B cell (primary cell): ENCODE measurements around the gene MEIOB. TPM values are rescaled to one million over a fixed set of nuclear protein-coding genes. Genes with fewer than 3 reads are reported as not detected.

Source experiments
- ATAC-seq: fragments of 200-7000 bp; cut with Tn5 transposase; one replicate; pipeline ENCODE4 v1.10.0; 2021; ENCODE audit warnings: low read depth, mild to moderate bottlenecking, moderate number of reproducible peaks, moderate library complexity
- CTCF ChIA-PET: fragments of 350-600 bp; sonication (Branson Sonifier 250); formaldehyde crosslinking; loops from one replicate; lab custom pipeline; 2021; ENCODE audit warnings: antibody characterized with exemption, inconsistent platforms; lab: Charles Lee
- POLR2A ChIA-PET: fragments of 350-600 bp; sonication (Branson Sonifier 250); formaldehyde crosslinking; loops from one replicate; lab custom pipeline; 2021; ENCODE audit warnings: antibody characterized with exemption; lab: Charles Lee
- DNase-seq: peaks from one replicate; pipeline ENCODE4 v3.0.0; 2013
- H2AFZ ChIP-seq: 2 replicates; pipeline ENCODE4 v1.6.1; 2012; ENCODE audit warnings: mild to moderate bottlenecking, low read depth, low read length; ENCODE audit not compliant: insufficient read depth, poor library complexity, severe bottlenecking
- H3K27ac ChIP-seq, 2 donors: 1 replicate in 1 of 2; 2 replicates in 1 of 2; pipeline ENCODE4 v1.5.1; 2012 to 2013; ENCODE audit warnings: low read length in 2 of 2, mild to moderate bottlenecking in 2 of 2, moderate library complexity in 1 of 2
- H3K27me3 ChIP-seq, 4 experiments: fragments of 200-600 bp in 1 of 4; sonication (generic) in 1 of 4; replicated peaks in 1 of 4; 1 replicate in 2 of 4; 2 replicates in 2 of 4; pipeline versions ENCODE4 v1.6.1 to v1.7.0; 2013 to 2016; ENCODE audit warnings: low read length in 3 of 4, mild to moderate bottlenecking in 2 of 4, mixed read lengths in 1 of 4, moderate library complexity in 1 of 4; ENCODE audit not compliant: insufficient read depth in 4 of 4, control insufficient read depth in 3 of 4; ENCODE audit errors: control extremely low read depth in 1 of 4
- H3K36me3 ChIP-seq, 2 experiments: replicated peaks in 1 of 2; 1 replicate in 1 of 2; 2 replicates in 1 of 2; pipeline versions ENCODE4 v1.6.1 to v1.7.1; 2013; ENCODE audit warnings: low read length in 1 of 2; ENCODE audit not compliant: insufficient read depth in 2 of 2, control insufficient read depth in 1 of 2; ENCODE audit errors: control extremely low read depth in 1 of 2, extremely low read depth in 1 of 2
- H3K4me1 ChIP-seq, 2 donors: fragments of 200-600 bp in 1 of 2; sonication (generic) in 1 of 2; 1 replicate in 1 of 2; 2 replicates in 1 of 2; pipeline versions ENCODE4 v1.5.1 to v1.6.1; 2013 to 2017; ENCODE audit warnings: low read length in 2 of 2; ENCODE audit not compliant: control insufficient read depth in 2 of 2, insufficient read depth in 2 of 2
- H3K4me2 ChIP-seq: replicated peaks from 2 replicates; pipeline ENCODE3; 2012; ENCODE audit warnings: mild to moderate bottlenecking, low read depth, low read length; ENCODE audit not compliant: poor library complexity, severe bottlenecking
- H3K4me3 ChIP-seq, 5 experiments: fragments of 200-600 bp in 1 of 5; sonication (generic) in 1 of 5; 1 replicate in 3 of 5; 2 replicates in 2 of 5; pipeline versions ENCODE4 v1.5.1 to v1.7.0; 2011 to 2016; ENCODE audit warnings: low read length in 4 of 5, mild to moderate bottlenecking in 4 of 5, low read depth in 2 of 5, control low read depth in 1 of 5, moderate library complexity in 1 of 5; ENCODE audit not compliant: insufficient read depth in 1 of 5; ENCODE audit errors: control extremely low read depth in 1 of 5, extremely low read depth in 1 of 5
- H3K79me2 ChIP-seq: fragments of 200-600 bp; sonication (generic); one replicate; pipeline ENCODE4 v1.6.0; 2016; ENCODE audit warnings: low read length; ENCODE audit not compliant: control insufficient read depth, insufficient read depth
- H3K9ac ChIP-seq: fragments of 200-600 bp; sonication (generic); 2 replicates; pipeline ENCODE4 v1.6.1; 2017; ENCODE audit warnings: mild to moderate bottlenecking, low read length, moderate library complexity
- H3K9me3 ChIP-seq, 3 donors: one replicate each; pipeline versions ENCODE4 v1.6.1 to v1.7.1; 2013; ENCODE audit warnings: low read length in 2 of 3; ENCODE audit not compliant: control insufficient read depth in 2 of 3, insufficient read depth in 1 of 3; ENCODE audit errors: control extremely low read depth in 1 of 3
- H4K20me1 ChIP-seq: 2 replicates; pipeline ENCODE4 v1.6.0; 2012; ENCODE audit warnings: mild to moderate bottlenecking, low read length; ENCODE audit not compliant: insufficient read depth, control insufficient read depth, poor library complexity, severe bottlenecking
- H3K27ac Mint-ChIP-seq: one replicate; pipeline ENCODE4 v1.8.0; 2021; ENCODE audit warnings: mixed read lengths
- H3K27me3 Mint-ChIP-seq: one replicate; pipeline ENCODE4 v1.8.0; 2021; ENCODE audit warnings: mixed read lengths
- H3K4me1 Mint-ChIP-seq: one replicate; pipeline ENCODE4 v1.8.0; 2021; ENCODE audit warnings: mixed read lengths
- H3K4me3 Mint-ChIP-seq: one replicate; pipeline ENCODE4 v1.8.0; 2021; ENCODE audit warnings: mixed read lengths
- H3K9me3 Mint-ChIP-seq: one replicate; pipeline ENCODE4 v1.8.0; 2022; ENCODE audit warnings: mixed read lengths; ENCODE audit not compliant: insufficient read depth
- EZH2 ChIP-seq: IDR thresholded peaks from 2 replicates; pipeline ENCODE4 v1.6.1; 2012; ENCODE audit warnings: borderline replicate concordance, low read depth, mild to moderate bottlenecking, moderate library complexity, low read length; ENCODE audit not compliant: insufficient read depth, poor library complexity, severe bottlenecking
- WGBS: methylation state at CpG from one replicate; pipeline ENCODE4 v1.1.5; 2013; ENCODE audit warnings: missing lambda C conversion rate; ENCODE audit not compliant: insufficient coverage; 5-methylcytosine and 5-hydroxymethylcytosine counted together
- intact Hi-C: fragments of 100-400 bp; cut with micrococcal nuclease; formaldehyde crosslinking; loops from one replicate; pipeline ENCODE4 v1.10.0; 2022
- polyA plus RNA-seq: library from polyadenylated mRNA; depleted of rRNA; stranded (reverse); fragments of >200 nt; gene quantifications from 2 replicates; pipeline ENCODE4 v1.2.3, GENCODE V29; 2012
- total RNA-seq, 2 donors: library from RNA; stranded (reverse); fragments of 120-200 nt in 1 of 2; gene quantifications; 1 replicate in 1 of 2; 2 replicates in 1 of 2; pipeline versions ENCODE4 v1.2.3 to v1.2.4, GENCODE V29; 2013 to 2022
- TF ChIP-seq, protein P1 (sequence below): fragments of 200-600 bp; IDR thresholded peaks from one replicate; pipeline ENCODE4 v1.8.0; 2022; ENCODE audit warnings: antibody characterized with exemption, mild to moderate bottlenecking

MEIOB gene
- total and polyA plus RNA-seq, 2 donors (not counting 1 experiment from before 2014, with no cell fraction given): not detected

DNA sequence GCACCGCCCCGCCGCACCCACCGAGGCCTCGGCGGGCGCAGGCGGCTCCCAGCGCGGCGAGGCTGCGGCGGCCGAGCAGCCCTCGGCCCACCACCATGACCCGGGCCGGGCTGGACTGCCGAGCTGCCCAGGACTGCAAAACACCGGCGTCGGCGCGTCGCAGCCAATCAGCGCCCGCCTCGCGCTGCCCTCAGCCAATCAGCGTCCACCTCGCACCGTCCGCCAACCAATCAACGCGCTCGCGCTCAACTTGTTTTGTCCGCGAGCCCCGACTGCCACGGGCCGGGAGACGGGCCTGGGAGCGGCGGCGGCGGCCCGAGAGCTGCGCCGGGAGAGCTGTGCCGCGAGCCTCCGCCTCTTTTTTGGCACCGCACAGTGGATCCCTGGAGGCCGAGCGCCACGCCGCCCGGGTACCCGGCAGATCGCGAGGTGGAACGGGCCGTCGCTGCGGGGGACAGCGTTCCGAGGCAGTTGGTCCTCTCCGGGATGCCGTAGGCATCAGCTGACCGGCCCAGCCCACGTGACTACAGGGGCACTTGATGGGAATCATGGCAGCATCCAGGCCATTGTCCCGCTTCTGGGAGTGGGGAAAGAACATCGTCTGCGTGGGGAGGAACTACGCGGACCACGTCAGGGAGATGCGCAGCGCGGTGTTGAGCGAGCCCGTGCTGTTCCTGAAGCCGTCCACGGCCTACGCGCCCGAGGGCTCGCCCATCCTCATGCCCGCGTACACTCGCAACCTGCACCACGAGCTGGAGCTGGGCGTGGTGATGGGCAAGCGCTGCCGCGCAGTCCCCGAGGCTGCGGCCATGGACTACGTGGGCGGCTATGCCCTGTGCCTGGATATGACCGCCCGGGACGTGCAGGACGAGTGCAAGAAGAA lies 45.0 kb downstream of the MEIOB start, which contains the start of the genes FAHD1 and HAGH:
Gene FAHD1 (plus strand): TSS at position 516 of the 883 bp plus-strand sequence. CDS start 33 bp downstream, at position 549.
Gene HAGH (minus strand): TSS at position 135 of the 883 bp plus-strand sequence. CDS start 38 bp downstream, at position 97.
- peak; percentile 98 for DNase-seq
- CTCF ChIA-PET: interaction anchor here (0.6 to 2.0 kb wide), 4 partner anchors 12 to 122 kb away, joined by 3 to 5 read pairs (median 4); partner anchors contain the start of genes NUBP2 and SPSB3
- H3K4me3 Mint-ChIP-seq: peak within 1 kb of the TSS; percentile 98
- peaks cover 25% of the 10 kb centered on the region in 2 donors for H3K4me1 ChIP-seq
- peak; percentile 84 for ATAC-seq
- WGBS: under 1% methylated on average over 104 of the region's 104 CpGs
- peaks cover 35% of the 10 kb centered on the region for H4K20me1 ChIP-seq
- TF ChIP-seq, protein P1, sequence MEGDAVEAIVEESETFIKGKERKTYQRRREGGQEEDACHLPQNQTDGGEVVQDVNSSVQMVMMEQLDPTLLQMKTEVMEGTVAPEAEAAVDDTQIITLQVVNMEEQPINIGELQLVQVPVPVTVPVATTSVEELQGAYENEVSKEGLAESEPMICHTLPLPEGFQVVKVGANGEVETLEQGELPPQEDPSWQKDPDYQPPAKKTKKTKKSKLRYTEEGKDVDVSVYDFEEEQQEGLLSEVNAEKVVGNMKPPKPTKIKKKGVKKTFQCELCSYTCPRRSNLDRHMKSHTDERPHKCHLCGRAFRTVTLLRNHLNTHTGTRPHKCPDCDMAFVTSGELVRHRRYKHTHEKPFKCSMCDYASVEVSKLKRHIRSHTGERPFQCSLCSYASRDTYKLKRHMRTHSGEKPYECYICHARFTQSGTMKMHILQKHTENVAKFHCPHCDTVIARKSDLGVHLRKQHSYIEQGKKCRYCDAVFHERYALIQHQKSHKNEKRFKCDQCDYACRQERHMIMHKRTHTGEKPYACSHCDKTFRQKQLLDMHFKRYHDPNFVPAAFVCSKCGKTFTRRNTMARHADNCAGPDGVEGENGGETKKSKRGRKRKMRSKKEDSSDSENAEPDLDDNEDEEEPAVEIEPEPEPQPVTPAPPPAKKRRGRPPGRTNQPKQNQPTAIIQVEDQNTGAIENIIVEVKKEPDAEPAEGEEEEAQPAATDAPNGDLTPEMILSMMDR: no peak
- no peak for TF ChIP-seq EZH2
- peak within 1 kb of the TSS; percentile 70 to 95 (median 74) for H3K4me3 ChIP-seq
- H3K4me1 Mint-ChIP-seq: peaks cover 44% of the 10 kb centered on the region
- H3K27ac ChIP-seq: peak within 1 kb of the TSS; percentile 38 to 81
- no peaks in the 10 kb centered on the region for H3K27me3 ChIP-seq
- peak within 1 kb of the TSS; percentile 84 for H3K9ac ChIP-seq
- no peaks in the 10 kb centered on the region for H3K9me3 ChIP-seq
- H3K27ac Mint-ChIP-seq: peak within 1 kb of the TSS; percentile 96
- H2AFZ ChIP-seq: peak within 1 kb of the TSS; percentile 98
- intact Hi-C loops: loop anchor here (1.0 to 5.0 kb wide), 4 partner anchors 45 to 440 kb away; partner anchors contain the start of genes CRAMP1, EME2, IFT140 and MRPS34
- POLR2A ChIA-PET: interaction anchor here (0.6 to 1.6 kb wide), 9 partner anchors 44 to 1219 kb away, joined by 3 to 6 read pairs (median 5); partner anchors contain the start of genes CRAMP1, IFT140, NUBP2 and SPSB3
- peaks cover 47% of the 10 kb centered on the region for H3K79me2 ChIP-seq
- peak within 1 kb of the TSS; percentile 82 for H3K4me2 ChIP-seq
- H3K36me3 ChIP-seq: peaks cover 0 to 12% of the 10 kb centered on the region in 2 experiments
- H3K27me3 Mint-ChIP-seq: no peaks in the 10 kb centered on the region
- H3K9me3 Mint-ChIP-seq: no peaks in the 10 kb centered on the region
